K562 (cell line): ENCODE data around the gene LATS1. TPM values are rescaled to one million over a fixed set of nuclear protein-coding genes. Genes with fewer than 3 reads are reported as not detected.

Experiments used
- DDX20 ChIP-seq: fragments of 450-650 bp; IDR thresholded peaks from 2 replicates; pipeline ENCODE4 v1.6.1; 2016; ENCODE audit warnings: missing genetic modification characterization, low read depth, mild to moderate bottlenecking, missing compliant biosample characterization, moderate library complexity
- ELF4 ChIP-seq: fragments of 450-650 bp; formaldehyde crosslinking; IDR thresholded peaks from 2 replicates; pipeline ENCODE4 v1.4.0; 2022; ENCODE audit warnings: missing genetic modification characterization
- ESRRA ChIP-seq: fragments of 450-650 bp; IDR thresholded peaks from 2 replicates; pipeline ENCODE4 v1.6.1; 2014; ENCODE audit warnings: low read depth, mild to moderate bottlenecking, moderate library complexity, borderline replicate concordance
- ESRRB ChIP-seq: fragments of 250-450 bp; sonication (Bioruptor Pico); IDR thresholded peaks from 2 replicates; pipeline ENCODE4 v1.5.0; 2020; ENCODE audit warnings: mild to moderate bottlenecking, moderate library complexity, borderline replicate concordance
- FOS ChIP-seq: IDR thresholded peaks from 3 replicates; pipeline ENCODE4 v1.6.1; 2011; ENCODE audit not compliant: insufficient read length; ENCODE audit errors: extremely low read depth
- GTF2F1 ChIP-seq: IDR thresholded peaks from 2 replicates; pipeline ENCODE4 v1.6.1; 2011; ENCODE audit warnings: low read depth, low read length, improper control_type of control experiment
- IFI16 ChIP-seq: fragments of 250-450 bp; sonication (Bioruptor Pico); IDR thresholded peaks from 2 replicates; pipeline ENCODE4 v2.1.2; 2022; ENCODE audit warnings: mild to moderate bottlenecking, inconsistent platforms
- KDM2B ChIP-seq: fragments of 250-450 bp; sonication (Bioruptor Pico); IDR thresholded peaks from 2 replicates; pipeline ENCODE4 v1.8.0; 2021; ENCODE audit warnings: mild to moderate bottlenecking, moderate library complexity
- POLR2AphosphoS2 ChIP-seq: IDR thresholded peaks from 2 replicates; pipeline ENCODE4 v1.6.1; 2012; ENCODE audit warnings: low read length, improper control_type of control experiment
- RBBP5 ChIP-seq: fragments of 200-600 bp; sonication (generic); IDR thresholded peaks from 2 replicates; pipeline ENCODE4 v1.6.1; 2012; ENCODE audit warnings: borderline replicate concordance, mild to moderate bottlenecking, low read length, control low read depth, inconsistent platforms; ENCODE audit not compliant: insufficient read depth, poor library complexity, severe bottlenecking
- RBM15 ChIP-seq: fragments of 200-400 bp; formaldehyde crosslinking; IDR thresholded peaks from 2 replicates; pipeline ENCODE4 v1.6.1; 2018; ENCODE audit warnings: mild to moderate bottlenecking, low read length, moderate library complexity; ENCODE audit not compliant: insufficient read depth
- STAG1 ChIP-seq: sonication (generic); formaldehyde crosslinking; IDR thresholded peaks from 2 replicates; pipeline ENCODE4 v1.5.0; 2020; ENCODE audit warnings: missing genetic modification reagents, borderline replicate concordance
- TSC22D4 ChIP-seq: fragments of 450-650 bp; IDR thresholded peaks from 2 replicates; pipeline ENCODE4 v1.6.1; 2016; ENCODE audit warnings: missing genetic modification characterization, missing biosample characterization, control low read depth
- WHSC1 ChIP-seq: IDR thresholded peaks from one replicate; pipeline ENCODE4 v1.6.1; 2012; ENCODE audit warnings: low read length, control low read depth, inconsistent platforms
- ZNF124 ChIP-seq: sonication (generic); formaldehyde crosslinking; IDR thresholded peaks from 2 replicates; pipeline ENCODE4 v1.8.1; 2022; ENCODE audit warnings: missing genetic modification reagents
- ZNF232 ChIP-seq: sonication (generic); formaldehyde crosslinking; IDR thresholded peaks from 2 replicates; pipeline ENCODE4 v1.8.0; 2022; ENCODE audit warnings: mild to moderate bottlenecking, missing genetic modification reagents
- ZNF75A ChIP-seq: fragments of 450-650 bp; formaldehyde crosslinking; IDR thresholded peaks from 2 replicates; pipeline ENCODE4 v1.4.0; 2020; ENCODE audit warnings: mild to moderate bottlenecking
- ZNF76 ChIP-seq: fragments of 250-450 bp; sonication (Bioruptor Pico); IDR thresholded peaks from 2 replicates; pipeline ENCODE4 v1.4.0; 2020; ENCODE audit warnings: mild to moderate bottlenecking, moderate library complexity, borderline replicate concordance
- polyA plus RNA-seq, 8 experiments: library from polyadenylated mRNA; depleted of rRNA in 4 of 8; stranded (reverse) in 5 of 8; unstranded in 3 of 8; fragments of >200 nt; fragmentation: Nextera tagmentation in 2 of 8; fragmentation: Illumina TruSeq in 1 of 8; extraction: Ambion mirVana in 2 of 8; extraction: Trizol in 1 of 8; gene quantifications; 2 replicates each; pipeline versions ENCODE4 v1.2.1 to v1.2.3, GENCODE V29; 2011 to 2014; ENCODE audit warnings: inconsistent platforms in 1 of 8, missing spikeins in 1 of 8
- total RNA-seq, 7 experiments: library from RNA; depleted of rRNA in 6 of 7; stranded (reverse); fragments of >200 nt in 6 of 7; fragmentation: Illumina TruSeq in 2 of 7; extraction: Trizol in 2 of 7; gene quantifications; 2 replicates each; pipeline versions ENCODE4 v1.2.1 to v1.2.3, GENCODE V29; 2011 to 2021; ENCODE audit warnings: low replicate concordance in 1 of 7
- TF ChIP-seq, protein P1 (sequence below), 2 experiments: IDR thresholded peaks; 2 replicates each; pipeline ENCODE4 v1.6.1; 2011; ENCODE audit warnings: borderline replicate concordance in 1 of 2, control low read depth in 1 of 2, low read depth in 1 of 2, low read length in 1 of 2, mild to moderate bottlenecking in 1 of 2, mixed read lengths in 1 of 2, moderate library complexity in 1 of 2; ENCODE audit not compliant: insufficient read depth in 1 of 2, insufficient read length in 1 of 2, poor library complexity in 1 of 2, severe bottlenecking in 1 of 2; ENCODE audit errors: extremely low read depth in 1 of 2
- TF ChIP-seq, protein P2 (sequence below): sonication (generic); formaldehyde crosslinking; IDR thresholded peaks from 2 replicates; pipeline ENCODE4 v1.8.1; 2023; ENCODE audit warnings: missing genetic modification reagents, mild to moderate bottlenecking, borderline replicate concordance
- TF ChIP-seq, protein P3 (sequence below): fragments of 450-650 bp; formaldehyde crosslinking; IDR thresholded peaks from 2 replicates; pipeline ENCODE4 v1.4.0; 2022; ENCODE audit warnings: missing genetic modification characterization

LATS1 gene
- total and polyA plus RNA-seq, 9 of the 15 experiments (the other 6 are each of a cell fraction or from before 2014, with no cell fraction given), result 5.0 to 36.3 (median 18.4) TPM

DNA sequence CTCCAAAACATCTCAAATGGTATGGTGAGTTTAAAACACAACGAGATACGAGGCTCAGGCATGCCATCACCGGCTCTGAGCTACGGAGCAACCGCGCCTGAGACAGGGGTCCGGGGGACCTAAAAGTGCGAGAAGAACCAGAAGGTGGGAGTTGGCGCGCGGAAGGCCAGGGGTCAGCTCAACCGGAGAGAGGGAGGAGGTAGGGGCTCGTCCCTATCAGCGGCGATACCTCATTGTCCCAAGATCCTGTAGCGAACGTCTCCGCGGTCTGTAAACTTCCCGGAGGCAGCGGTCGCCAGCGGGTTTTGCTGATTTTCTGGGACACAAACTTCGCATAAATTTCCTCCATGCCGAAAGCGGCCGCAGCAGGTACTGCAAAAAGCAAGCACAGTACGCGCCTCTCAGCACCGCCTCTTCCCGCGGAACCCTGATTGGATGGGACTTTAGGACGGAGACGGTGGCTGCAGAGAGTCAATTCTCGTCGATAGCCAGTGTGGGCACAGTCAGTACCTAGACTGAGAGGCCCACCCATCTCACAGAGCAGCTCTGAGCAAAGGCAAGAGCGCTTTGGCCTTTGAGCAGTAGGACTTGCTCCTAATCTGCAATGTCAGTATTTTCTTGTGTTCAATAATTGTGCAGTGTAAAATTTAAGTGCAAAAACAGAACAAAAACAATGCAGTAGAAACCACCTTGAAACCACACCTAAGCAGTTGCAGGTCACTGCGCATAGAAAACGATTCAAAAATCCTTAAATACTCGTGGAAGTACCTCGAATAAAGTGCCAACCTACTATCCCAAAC lies 28.4 kb upstream of the LATS1 start, which contains the start of gene NUP43 (continued):
- TF ChIP-seq STAG1 (CRISPR knock-in tag), result no peak
- TF ChIP-seq POLR2AphosphoS2, result no peak
- TF ChIP-seq ZNF76 (CRISPR knock-in tag), result no peak
- no peak for TF ChIP-seq IFI16
- TF ChIP-seq, protein P1, sequence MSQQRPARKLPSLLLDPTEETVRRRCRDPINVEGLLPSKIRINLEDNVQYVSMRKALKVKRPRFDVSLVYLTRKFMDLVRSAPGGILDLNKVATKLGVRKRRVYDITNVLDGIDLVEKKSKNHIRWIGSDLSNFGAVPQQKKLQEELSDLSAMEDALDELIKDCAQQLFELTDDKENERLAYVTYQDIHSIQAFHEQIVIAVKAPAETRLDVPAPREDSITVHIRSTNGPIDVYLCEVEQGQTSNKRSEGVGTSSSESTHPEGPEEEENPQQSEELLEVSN (IDR thresholded peaks at IDR 0.05; ENCODE audit: borderline replicate concordance in 1 of 2, extremely low read depth in 1 of 2, insufficient read depth in 1 of 2, insufficient read length in 1 of 2, low read depth in 1 of 2, low read length in 1 of 2, poor library complexity in 1 of 2, severe bottlenecking in 1 of 2), result peak; percentile 46 to 81
- no peak for TF ChIP-seq ESRRA
- no peak for TF ChIP-seq TSC22D4 (tag)
- TF ChIP-seq RBBP5, result peak; percentile 95
- TF ChIP-seq KDM2B (CRISPR knock-in tag), result peak; percentile 15; the same call in 1 of the 2 replicates
- no peak for TF ChIP-seq GTF2F1
- TF ChIP-seq ESRRB (CRISPR knock-in tag), result no peak
- TF ChIP-seq, protein P2, sequence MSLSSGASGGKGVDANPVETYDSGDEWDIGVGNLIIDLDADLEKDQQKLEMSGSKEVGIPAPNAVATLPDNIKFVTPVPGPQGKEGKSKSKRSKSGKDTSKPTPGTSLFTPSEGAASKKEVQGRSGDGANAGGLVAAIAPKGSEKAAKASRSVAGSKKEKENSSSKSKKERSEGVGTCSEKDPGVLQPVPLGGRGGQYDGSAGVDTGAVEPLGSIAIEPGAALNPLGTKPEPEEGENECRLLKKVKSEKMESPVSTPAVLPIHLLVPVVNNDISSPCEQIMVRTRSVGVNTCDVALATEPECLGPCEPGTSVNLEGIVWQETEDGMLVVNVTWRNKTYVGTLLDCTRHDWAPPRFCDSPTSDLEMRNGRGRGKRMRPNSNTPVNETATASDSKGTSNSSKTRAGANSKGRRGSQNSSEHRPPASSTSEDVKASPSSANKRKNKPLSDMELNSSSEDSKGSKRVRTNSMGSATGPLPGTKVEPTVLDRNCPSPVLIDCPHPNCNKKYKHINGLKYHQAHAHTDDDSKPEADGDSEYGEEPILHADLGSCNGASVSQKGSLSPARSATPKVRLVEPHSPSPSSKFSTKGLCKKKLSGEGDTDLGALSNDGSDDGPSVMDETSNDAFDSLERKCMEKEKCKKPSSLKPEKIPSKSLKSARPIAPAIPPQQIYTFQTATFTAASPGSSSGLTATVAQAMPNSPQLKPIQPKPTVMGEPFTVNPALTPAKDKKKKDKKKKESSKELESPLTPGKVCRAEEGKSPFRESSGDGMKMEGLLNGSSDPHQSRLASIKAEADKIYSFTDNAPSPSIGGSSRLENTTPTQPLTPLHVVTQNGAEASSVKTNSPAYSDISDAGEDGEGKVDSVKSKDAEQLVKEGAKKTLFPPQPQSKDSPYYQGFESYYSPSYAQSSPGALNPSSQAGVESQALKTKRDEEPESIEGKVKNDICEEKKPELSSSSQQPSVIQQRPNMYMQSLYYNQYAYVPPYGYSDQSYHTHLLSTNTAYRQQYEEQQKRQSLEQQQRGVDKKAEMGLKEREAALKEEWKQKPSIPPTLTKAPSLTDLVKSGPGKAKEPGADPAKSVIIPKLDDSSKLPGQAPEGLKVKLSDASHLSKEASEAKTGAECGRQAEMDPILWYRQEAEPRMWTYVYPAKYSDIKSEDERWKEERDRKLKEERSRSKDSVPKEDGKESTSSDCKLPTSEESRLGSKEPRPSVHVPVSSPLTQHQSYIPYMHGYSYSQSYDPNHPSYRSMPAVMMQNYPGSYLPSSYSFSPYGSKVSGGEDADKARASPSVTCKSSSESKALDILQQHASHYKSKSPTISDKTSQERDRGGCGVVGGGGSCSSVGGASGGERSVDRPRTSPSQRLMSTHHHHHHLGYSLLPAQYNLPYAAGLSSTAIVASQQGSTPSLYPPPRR (CRISPR knock-in tag), result no peak
- TF ChIP-seq WHSC1, result no peak
- no peak for TF ChIP-seq ZNF75A (CRISPR knock-in tag)
- no peak for TF ChIP-seq DDX20
- TF ChIP-seq FOS, result peak; percentile 63
- no peak for TF ChIP-seq ZNF232 (CRISPR knock-in tag)
- no peak for TF ChIP-seq ZNF124 (CRISPR knock-in tag)
- no peak for TF ChIP-seq RBM15
- TF ChIP-seq, protein P3, sequence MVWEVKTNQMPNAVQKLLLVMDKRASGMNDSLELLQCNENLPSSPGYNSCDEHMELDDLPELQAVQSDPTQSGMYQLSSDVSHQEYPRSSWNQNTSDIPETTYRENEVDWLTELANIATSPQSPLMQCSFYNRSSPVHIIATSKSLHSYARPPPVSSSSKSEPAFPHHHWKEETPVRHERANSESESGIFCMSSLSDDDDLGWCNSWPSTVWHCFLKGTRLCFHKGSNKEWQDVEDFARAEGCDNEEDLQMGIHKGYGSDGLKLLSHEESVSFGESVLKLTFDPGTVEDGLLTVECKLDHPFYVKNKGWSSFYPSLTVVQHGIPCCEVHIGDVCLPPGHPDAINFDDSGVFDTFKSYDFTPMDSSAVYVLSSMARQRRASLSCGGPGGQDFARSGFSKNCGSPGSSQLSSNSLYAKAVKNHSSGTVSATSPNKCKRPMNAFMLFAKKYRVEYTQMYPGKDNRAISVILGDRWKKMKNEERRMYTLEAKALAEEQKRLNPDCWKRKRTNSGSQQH (CRISPR knock-in tag), result peak; percentile 58; the same call in 1 of the 2 replicates
- TF ChIP-seq ELF4 (CRISPR knock-in tag), result no peak
